Measurements from ENCODE around the gene USP48. TPM values are rescaled to one million over a fixed set of nuclear protein-coding genes. Genes with fewer than 3 reads are reported as not detected.

The USP48 gene
- total and polyA plus RNA-seq, 2 of the 13 experiments (the other 11 are each of a cell fraction or from before 2014, with no cell fraction given), result 30.4 to 30.7 TPM

- TF ChIP-seq AHDC1 (CRISPR knock-in tag; IDR thresholded peaks at IDR 0.05; ENCODE audit: borderline replicate concordance) (peak; percentile 49; the same call in 1 of the 2 replicates), ZNF788 (CRISPR knock-in tag; IDR thresholded peaks at IDR 0.05; ENCODE audit: borderline replicate concordance) (0 out of 2 replicates have a peak, but pooled peaks have one; percentile 31), ZSCAN21 (CRISPR knock-in tag; IDR thresholded peaks at IDR 0.05; ENCODE audit: borderline replicate concordance) (no peak), NFYC (CRISPR knock-in tag; IDR thresholded peaks at IDR 0.05) (no peak), EZH2 (conservative IDR thresholded peaks at IDR 0.05; ENCODE audit: low read depth, low read length) (no peak), CBX5 (CRISPR knock-in tag; IDR thresholded peaks at IDR 0.05; ENCODE audit: borderline replicate concordance) (no peak), ZNF326 (CRISPR knock-in tag; IDR thresholded peaks at IDR 0.05; ENCODE audit: borderline replicate concordance) (no peak), ZNF724P (CRISPR knock-in tag; IDR thresholded peaks at IDR 0.05; ENCODE audit: borderline replicate concordance) (no peak), ZNF577 (CRISPR knock-in tag; IDR thresholded peaks at IDR 0.05; ENCODE audit: borderline replicate concordance, low read depth) (no peak), ZGPAT (CRISPR knock-in tag; IDR thresholded peaks at IDR 0.05) (no peak), FOXM1 (CRISPR knock-in tag; IDR thresholded peaks at IDR 0.05) (no peak), ZNF205 (CRISPR knock-in tag; IDR thresholded peaks at IDR 0.05) (no peak), HDAC1 (CRISPR knock-in tag; IDR thresholded peaks at IDR 0.05) (no peak), NFIC (IDR thresholded peaks at IDR 0.05; ENCODE audit: low read length) (no peak), ZNF414 (CRISPR knock-in tag; IDR thresholded peaks at IDR 0.05) (no peak), HNF1A (IDR thresholded peaks at IDR 0.05; ENCODE audit: low read depth) (no peak), HNF1A (CRISPR knock-in tag; IDR thresholded peaks at IDR 0.05; ENCODE audit: borderline replicate concordance) (no peak), SIX1 (CRISPR knock-in tag; IDR thresholded peaks at IDR 0.05; ENCODE audit: borderline replicate concordance) (no peak)
Observed at GRCh38 chr1:21782349-21782867, 541 bp downstream of the USP48 start (continued).
